ENCODE measurements around the gene NEURL4.
"Not testable (repeated sequence)": the region's sequence is repeated elsewhere in the genome, so short reads cannot be mapped to it uniquely, and the experiment has no call there.

DNA sequence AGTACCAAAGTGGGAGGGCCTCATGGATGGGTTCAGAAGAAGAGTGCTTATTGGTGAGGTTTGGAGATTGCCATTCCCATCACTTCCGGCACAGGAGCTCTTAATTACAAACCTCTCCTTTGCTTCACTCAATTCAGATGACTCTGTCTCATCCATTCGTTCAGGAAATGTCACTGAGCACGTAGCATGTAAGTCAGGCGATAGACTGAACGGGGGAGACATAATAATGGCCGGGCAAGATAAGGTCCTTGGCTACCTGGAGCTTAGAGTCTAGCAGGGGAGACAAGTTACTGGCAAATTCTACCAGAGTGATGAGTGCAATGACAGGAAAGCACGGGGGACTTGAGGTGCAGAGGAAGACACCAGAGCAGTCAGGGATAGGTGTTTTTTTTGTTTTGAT, 36.8 kb upstream of the NEURL4 start:
- not testable (repeated sequence) for TF ChIP-seq EZH2phosphoT487 (IDR thresholded peaks at IDR 0.05; ENCODE audit: borderline replicate concordance, low read length)
- TF ChIP-seq, protein P1, sequence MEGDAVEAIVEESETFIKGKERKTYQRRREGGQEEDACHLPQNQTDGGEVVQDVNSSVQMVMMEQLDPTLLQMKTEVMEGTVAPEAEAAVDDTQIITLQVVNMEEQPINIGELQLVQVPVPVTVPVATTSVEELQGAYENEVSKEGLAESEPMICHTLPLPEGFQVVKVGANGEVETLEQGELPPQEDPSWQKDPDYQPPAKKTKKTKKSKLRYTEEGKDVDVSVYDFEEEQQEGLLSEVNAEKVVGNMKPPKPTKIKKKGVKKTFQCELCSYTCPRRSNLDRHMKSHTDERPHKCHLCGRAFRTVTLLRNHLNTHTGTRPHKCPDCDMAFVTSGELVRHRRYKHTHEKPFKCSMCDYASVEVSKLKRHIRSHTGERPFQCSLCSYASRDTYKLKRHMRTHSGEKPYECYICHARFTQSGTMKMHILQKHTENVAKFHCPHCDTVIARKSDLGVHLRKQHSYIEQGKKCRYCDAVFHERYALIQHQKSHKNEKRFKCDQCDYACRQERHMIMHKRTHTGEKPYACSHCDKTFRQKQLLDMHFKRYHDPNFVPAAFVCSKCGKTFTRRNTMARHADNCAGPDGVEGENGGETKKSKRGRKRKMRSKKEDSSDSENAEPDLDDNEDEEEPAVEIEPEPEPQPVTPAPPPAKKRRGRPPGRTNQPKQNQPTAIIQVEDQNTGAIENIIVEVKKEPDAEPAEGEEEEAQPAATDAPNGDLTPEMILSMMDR (conservative IDR thresholded peaks at IDR 0.05; ENCODE audit: low read depth, low read length), result not testable (repeated sequence)
